GM19438 (cell line): ENCODE measurements around the gene NPIPA1.
A peak's percentile ranks its signal among the peaks of the same experiment; 100 is the strongest.
"Not testable (repeated sequence)": the region's sequence is repeated elsewhere in the genome, so short reads cannot be mapped to it uniquely, and the experiment has no call there.

ENCODE experiments used
- ATAC-seq: cut with Tn5 transposase; IDR thresholded peaks from one replicate; pipeline ENCODE4 v1.9.1; 2021; ENCODE audit warnings: low read depth; ENCODE audit not compliant: unreplicated experiment

NPIPA1 gene

DNA sequence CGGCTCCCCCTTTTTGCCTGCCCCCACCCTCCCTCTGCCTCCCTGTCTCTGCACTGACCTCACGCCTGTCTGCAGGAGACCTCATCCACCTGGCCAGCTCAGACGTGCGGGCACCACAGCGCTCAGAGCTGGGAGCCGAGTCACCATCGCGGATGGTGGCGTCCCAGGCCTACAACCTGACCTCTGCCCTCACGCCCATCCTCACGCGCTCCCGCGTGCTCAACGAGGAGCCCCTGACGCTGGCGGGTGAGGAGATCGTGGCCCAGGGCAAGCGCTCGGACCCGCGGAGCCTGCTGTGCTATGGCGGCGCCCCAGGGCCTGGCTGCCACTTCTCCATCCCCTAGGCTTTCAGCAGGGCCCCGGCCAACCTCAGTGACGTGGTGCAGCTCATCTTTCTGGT, 8.1 kb upstream of the NPIPA1 start:
- not testable (repeated sequence) for ATAC-seq

DNA sequence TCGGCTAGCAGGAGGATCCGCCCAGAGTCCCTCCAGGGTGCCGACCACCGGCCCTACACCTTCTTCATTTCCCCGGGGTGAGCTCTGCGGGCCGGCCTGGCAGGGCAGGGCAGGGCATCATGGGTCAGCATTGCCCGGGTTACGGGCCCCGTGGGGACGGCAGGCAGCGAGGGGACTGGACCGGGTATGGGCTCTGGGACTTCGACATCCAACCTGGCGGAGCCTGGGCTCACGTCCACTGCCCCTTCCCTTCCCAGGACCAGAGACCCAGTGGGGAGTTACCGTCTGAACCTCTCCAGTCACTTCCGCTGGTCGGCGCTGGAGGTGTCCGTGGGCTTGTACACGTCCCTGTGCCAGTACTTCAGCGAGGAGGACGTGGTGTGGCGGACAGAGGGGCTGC, 7.0 kb upstream of the NPIPA1 start:
- ATAC-seq = not testable (repeated sequence)

DNA sequence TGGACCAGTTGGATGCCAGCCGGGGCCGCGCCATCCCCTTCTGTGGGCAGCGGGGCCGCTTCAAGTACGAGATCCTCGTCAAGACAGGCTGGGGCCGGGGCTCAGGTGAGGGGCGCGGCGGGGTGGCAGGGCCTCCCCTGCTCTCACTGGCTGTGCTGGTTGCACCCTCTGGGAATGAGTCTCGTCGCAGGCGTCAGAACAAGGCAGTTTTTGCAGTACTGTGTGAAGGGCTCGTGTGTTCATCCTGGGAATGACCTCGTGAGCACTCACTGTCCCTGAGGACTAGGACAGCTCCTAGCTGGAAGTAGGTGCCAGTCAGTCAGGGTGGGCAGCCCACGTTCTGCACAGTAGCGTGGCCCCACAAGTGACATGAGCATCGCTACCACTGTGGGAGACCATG, 6.3 kb upstream of the NPIPA1 start:
- not testable (repeated sequence) for ATAC-seq

DNA sequence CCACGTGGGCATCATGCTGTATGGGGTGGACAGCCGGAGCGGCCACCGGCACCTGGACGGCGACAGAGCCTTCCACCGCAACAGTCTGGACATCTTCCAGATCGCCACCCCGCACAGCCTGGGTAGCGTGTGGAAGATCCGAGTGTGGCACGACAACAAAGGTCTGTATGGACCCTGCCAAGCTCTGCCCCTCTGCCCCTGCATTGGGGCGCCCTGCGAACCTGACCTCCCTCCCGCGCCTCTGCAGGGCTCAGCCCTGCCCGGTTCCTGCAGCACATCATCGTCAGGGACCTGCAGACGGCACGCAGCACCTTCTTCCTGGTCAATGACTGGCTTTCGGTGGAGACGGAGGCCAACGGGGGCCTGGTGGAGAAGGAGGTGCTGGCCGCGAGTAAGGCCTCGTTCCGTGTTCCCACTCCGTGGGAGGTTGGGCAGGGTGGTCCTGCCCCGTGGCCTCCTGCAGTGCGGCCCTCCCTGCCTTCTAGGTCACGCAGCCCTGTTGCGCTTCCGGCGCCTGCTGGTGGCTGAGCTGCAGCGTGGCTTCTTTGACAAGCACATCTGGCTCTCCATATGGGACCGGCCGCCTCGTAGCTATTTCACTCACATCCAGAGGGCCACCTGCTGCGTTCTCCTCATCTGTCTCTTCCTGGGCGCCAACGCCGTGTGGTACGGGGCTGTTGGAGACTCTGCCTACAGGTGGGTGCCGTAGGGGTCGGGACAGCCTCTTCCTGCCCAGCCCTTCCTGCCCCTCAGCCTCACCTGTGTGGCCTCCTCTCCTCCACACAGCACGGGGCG, 4.5 kb upstream of the NPIPA1 start:
- ATAC-seq = not testable (repeated sequence)

DNA sequence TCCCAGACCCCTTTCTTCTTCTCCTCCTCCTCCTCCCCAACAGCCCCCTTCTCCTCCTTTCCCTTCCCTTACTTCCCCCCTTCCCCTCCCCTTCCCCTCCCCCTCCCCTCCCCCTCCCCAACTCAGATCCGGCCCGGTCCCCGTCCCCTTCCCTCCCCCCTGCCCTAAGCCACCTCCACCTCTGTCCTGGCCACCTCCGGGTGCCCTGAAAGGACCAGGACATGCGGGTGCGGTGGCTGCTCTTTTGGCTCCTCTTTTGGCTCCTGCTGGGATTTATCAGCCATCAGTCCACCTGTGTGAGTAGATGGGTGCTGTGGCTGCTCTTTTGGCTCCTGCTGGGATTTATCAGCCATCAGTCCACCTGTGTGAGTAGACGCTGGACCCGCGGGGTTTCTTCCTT, 751 bp downstream of the NPIPA1 start:
- ATAC-seq = not testable (repeated sequence)

DNA sequence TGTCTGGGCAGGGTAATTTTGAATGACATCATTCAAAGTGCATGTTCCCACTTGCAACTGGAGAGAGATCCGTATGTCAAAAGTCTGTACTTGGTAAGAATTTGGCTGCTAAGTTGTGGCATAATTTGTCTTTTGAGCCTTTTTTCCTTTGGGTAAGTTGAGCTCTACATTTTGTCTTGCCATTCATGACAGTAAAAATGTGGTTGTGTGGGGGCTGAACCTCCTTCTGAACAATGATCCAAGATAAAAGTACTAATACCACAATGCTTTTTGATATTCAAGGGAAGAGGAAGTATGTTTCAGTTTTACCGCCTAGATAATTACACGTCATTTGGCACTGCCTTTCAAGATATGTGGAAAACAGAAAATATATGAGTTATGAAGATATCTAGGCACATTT, 5.4 kb downstream of the NPIPA1 start:
- not testable (repeated sequence) for ATAC-seq

DNA sequence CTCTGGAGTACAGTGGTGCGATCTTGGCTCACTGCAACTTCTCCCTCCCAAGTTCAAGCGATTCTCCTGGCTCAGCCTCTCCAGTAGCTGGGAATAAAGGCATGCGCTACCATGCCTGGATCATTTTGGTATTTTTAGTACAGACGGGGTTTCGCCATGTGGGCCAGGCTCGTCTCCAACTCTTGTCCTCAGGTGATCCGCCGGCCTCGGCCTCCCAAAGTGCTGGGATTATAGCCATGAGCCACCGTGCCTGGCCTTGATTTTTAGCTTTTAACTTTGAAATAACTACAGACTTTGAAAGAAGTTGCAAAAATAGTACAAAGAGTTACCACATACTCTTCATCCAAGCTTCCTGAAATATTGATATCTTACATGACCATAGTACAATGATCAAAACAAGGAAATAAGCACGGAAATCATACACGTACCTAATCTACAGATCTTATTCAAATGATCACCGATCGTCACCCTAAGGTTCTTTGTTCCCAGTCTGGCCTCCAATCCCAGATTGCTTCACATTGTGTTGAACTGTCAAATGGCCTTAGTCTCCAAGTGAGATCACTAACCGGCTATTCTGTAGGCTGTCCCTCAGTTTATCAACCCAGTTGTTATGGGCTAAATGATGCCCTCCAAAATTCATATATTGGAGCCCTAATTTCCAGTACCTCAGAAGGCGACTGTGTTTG, 18.4 kb downstream of the NPIPA1 start:
- ATAC-seq = no peak

DNA sequence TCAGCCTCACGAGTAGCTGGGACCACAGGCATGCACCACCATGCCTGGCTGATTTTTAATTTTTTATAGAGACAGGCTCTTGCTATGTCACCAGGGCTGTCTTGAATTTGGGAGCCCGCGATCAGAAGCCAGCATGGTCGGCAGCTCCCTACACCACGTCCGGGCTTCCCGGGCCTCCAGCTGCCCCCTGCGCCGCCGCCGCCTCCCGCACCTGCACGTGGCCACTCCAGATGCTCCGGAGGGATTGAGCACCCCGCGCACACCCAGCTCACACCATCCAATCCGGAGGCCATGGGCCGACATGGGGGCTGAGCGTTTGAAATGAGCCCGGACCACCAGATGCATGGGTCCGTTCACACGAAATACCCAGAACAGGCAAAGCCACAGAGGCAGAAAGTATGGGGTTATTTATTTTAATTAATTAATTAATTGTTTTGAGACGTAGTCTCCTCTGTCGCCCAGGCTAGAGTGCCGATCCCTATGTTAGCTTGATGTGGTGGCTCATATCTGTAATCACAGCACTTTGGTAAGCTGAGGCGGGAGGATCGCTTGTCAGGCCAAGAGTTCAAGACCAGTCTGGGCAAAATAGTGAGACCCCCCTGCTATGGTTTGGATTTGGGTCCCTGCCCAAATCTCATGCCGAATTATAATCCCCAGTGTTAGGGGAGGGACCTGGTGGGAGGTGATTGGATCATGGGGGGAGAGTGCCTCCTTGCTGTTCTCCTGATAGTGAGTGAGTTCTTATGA, 20.5 kb downstream of the NPIPA1 start:
- no peak for ATAC-seq

DNA sequence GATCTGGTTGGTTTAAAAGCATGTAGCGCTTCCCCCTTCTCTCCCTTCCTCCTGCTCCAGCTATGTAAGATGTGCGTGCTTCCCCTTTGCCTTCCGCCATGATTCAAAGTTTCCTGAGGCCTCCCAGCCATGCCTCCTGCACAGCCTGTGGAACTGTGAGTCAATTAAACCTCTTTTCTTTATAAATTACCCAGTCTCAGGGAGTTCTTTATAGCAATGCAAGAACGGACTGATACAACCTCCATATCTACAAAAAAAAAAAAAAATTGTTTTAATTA, 21.0 kb downstream of the NPIPA1 start:
- no peak for ATAC-seq

DNA sequence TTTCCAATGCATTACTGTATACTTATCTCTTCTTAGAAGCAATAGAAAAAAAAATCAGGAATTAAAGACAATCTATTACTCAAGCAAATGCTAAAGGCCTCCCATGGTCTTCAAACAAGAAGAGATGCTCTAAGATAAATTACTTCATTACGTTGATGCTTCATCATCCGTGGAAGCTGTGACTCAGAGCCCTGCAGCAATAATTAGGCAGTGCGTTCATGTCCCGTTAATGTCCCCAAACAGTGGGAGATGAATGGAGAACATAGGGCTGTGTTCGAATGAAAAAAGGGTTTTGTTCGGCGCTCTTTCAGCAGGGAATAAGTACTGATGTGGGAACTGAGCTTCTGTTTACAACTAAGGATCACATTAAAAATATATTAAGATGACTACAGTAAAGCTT, 21.7 kb downstream of the NPIPA1 start:
- no peak for ATAC-seq

DNA sequence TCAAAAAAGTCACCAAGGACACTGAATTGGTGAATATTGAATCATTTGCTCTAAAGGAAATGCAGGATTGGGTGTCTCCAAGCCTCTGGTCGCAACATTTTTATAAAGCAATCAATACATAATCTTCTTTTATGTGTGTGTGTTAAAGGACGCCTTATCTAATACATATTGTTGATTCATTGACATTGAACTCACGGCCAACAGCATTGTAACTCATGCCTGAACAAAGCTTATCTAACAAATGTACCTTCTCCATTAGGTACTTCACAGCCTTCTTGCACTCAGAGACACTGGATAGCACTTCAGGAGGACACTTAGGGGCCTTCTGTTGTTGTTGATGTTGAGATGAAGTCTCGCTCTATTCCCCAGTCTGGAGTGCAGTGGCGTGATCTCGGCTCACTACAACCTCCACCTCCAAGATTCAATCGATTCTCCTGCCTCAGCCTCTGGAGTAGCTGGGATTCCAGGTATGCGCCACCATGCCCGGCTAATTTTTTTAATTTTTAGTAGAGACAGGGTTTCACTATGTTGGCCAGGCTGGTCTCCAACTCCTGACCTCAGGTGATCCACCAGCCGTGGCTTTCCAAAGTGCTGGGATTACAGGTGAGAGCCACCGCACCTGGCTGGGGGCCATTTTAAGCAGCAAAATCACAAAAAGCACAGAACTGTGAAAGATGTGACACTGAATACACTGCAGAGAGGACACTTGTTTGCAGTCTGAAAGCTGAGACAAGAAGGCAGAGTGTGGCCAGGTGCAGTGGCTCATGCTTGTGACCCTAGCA, 24.4 kb downstream of the NPIPA1 start:
- no peak for ATAC-seq

DNA sequence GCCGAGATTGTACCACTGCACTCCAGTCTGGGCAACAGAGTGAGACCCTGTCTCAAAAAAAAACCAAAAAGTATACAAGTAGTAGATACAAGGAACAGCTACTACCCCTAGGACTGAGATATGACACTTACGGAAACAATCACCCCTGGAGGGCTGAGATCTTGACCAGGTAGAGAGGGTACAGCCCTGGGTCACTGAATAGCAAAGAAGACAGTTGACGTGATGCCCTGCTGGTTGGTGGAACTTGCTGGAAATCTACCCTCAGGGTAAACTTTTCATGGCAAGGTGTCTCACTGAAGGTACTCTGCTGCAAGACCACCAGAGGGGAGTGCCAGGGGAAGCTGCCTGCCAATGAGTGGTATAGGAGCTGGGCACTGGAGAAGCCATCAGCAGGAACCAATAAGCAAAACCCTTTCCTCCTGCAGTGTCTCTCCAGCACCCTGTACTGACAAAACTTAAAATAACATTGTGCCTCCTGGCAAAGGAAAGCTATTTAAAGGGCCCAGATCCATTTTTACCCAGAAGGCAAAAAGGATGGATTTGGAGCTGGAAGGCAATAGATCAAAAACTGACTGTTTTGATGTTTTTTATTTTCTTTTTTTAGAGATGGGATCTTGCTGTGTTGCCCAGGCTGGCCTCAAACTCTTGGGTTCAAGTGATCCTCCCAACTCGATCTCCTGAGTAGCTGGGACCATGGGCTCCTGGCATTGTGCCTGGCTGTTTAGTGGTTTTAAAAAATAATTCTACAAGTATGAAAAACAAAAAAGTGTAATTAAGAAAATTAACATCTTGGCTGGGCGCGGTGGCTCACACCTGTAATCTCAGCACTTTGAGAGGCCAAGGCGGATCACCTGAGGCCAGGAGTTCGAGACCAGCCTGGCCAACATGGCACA, 26.3 kb downstream of the NPIPA1 start:
- no peak for ATAC-seq

DNA sequence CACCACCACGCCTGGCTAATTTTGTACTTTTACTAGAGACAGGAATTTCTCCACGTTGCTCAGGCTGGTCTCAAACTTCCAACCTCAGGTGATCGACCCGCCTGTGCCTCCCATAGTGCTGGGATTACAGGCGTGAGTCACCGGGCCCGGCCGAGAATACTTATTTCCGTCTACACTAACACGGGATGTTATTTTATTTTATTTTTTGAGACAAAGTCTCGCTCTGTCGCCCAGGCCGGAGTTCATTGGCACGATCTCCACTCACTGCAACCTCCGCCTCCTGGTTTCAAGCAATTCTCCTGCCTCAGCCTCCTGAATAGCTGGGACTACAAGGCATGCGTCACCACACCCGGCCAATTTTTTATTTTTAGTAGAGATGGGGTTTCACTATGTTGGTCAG, 28.1 kb downstream of the NPIPA1 start:
- ATAC-seq = no peak

DNA sequence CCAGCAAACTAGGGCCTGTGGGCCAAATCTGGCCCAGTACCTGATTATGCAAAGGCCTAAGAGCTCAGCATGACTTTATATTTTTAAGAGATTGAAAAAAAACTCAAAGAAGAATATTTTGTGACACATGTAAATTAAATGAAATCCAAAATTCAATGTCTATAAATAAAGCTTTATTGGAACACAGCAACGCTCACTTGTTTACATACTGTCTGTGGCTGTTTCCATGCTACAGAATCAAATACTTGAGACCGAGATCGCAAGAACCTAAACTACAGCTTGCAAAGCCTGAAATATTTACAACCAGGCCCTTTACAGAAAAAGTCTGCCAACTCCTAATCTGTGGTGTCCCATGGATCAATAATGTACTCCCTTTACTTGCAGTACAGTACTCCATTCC, 32.6 kb downstream of the NPIPA1 start:
- ATAC-seq = not testable (repeated sequence)

DNA sequence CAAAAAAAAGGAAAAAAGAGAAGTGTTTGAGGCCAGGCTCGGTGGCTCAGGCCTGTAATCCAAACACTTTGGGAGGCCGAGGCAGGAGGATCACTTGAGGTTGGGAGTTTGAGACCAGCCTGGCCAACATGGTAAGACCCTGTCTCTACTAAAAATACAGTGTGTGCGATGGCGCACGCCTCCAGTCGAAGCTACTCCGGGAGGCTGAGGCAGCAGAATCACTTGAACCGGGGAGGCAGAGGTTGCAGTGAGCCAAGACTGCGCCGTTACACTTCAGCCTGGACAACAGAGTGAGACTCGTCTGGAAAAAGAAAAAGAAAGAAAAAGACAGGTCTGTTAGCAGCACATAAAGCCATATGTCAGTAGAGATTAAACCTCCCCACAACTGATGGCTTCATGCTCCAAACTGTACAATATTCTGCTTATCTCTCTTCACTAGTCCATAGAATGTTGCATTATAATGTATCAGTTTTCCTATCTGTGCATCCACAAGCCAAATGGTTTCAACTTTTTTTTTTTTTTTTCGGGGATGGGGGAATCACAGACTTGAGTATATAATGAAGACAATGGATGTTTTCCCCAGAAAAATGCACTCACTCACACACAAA, 34.5 kb downstream of the NPIPA1 start:
- ATAC-seq = not testable (repeated sequence)

DNA sequence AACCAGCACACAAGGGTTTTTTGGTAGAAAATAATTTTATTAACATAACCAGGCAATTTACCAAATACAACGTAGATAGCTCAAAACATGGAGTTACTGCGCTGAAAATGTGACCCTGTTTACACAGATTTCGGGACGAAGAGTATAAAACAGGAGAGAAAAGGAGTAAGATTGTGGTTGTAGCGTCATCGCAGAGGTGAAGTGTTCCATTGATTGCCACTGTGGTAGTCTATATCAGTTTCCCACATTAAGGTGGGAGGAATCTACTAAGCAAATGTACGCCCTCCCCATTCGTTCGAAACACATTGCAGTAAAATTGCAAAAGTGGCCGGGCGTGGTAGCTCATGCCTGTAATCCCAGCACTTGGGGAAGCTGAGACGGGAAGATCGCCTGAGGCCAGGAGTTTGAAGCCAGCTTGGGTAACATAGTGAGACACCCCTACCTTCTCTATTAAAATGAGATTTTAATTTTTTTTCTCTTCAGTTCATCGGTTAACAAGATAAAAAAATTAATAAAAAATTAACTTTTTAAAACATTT, 36.6 kb downstream of the NPIPA1 start:
- ATAC-seq = not testable (repeated sequence)

DNA sequence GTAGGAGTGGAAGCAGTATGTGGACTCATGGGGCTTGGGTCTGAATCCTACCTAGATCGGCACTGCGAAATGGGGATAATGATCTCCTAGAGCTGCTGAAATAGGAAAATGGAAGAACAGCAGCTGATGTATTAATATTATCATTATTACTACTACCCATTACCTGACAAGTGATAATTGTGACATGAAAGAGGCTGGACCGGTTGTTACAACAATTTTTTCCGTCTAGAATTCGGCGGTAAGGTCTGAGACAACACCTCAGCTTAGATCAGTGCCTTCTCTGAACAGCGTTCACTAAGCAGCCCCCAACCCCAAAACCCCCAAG, 37.0 kb downstream of the NPIPA1 start:
- ATAC-seq = not testable (repeated sequence)

DNA sequence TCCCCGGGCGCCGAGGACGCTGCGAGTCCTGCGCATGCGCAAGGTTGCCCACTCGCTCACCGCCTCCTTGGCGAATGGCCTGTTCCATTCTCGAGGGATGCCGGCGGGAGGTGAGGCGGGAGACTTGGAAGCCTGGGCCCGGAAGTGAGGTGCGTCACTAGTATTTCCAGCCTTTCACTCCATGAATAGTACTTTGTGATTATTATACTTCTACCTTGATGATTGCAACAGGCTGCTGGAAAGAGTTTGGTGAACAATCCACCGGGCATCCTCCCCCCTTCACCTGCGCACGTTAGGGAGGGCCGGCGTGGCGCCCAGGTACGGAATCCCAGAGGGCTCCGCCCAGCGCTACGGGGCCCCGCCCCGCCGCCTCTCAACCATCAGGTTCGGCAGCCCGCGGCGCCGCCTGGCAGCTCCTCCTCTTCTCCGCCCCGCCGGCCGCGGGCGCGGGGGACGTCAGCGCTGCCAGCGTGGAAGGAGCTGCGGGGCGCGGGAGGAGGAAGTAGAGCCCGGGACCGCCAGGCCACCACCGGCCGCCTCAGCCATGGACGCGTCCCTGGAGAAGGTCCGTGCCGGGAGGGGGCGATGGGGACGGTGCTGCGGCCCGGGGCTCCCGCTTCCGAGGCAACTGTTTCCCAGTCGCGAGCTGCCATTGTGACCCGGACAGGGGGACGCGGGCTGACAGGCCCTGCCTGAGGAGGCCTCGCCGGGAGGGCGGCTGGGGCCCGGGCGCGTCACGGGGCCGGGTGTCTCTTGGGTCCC, 37.6 kb downstream of the NPIPA1 start, which contains the start of gene PDXDC1:
TSS of gene PDXDC1 (plus strand) at position 371 of the 762 bp plus-strand sequence. CDS start at position 545, 174 bp downstream.
- ATAC-seq = peak; percentile 88
